WERI-Rb-1 (cell line): ENCODE data around the gene TTC34.

Experiments
- DNase-seq: peaks from one replicate; pipeline ENCODE4 v3.0.0-alpha.2; 2020
- H3K27ac ChIP-seq: fragments of 250-450 bp; sonication (Bioruptor Pico); 2 replicates; pipeline ENCODE4 v1.5.1; 2020; ENCODE audit warnings: mild to moderate bottlenecking, moderate library complexity
- H3K27me3 ChIP-seq: fragments of 250-450 bp; sonication (Bioruptor Pico); 2 replicates; pipeline ENCODE4 v1.5.1; 2021; ENCODE audit warnings: mild to moderate bottlenecking, low read depth, moderate library complexity; ENCODE audit not compliant: insufficient read depth, severe bottlenecking
- H3K36me3 ChIP-seq: fragments of 250-450 bp; sonication (Bioruptor Pico); 2 replicates; pipeline ENCODE4 v1.5.1; 2020; ENCODE audit warnings: mild to moderate bottlenecking, moderate library complexity
- H3K4me3 ChIP-seq: 2 replicates; pipeline ENCODE4 v1.5.1; 2011; ENCODE audit warnings: low read depth, mild to moderate bottlenecking, control low read depth, low read length
- H3K9me3 ChIP-seq: fragments of 250-450 bp; sonication (Bioruptor Pico); 2 replicates; pipeline ENCODE4 v1.5.1; 2021; ENCODE audit warnings: mild to moderate bottlenecking, moderate library complexity; ENCODE audit not compliant: severe bottlenecking
- TF ChIP-seq, protein P1 (sequence below): IDR thresholded peaks from 2 replicates; pipeline ENCODE4 v1.5.1; 2011; ENCODE audit warnings: low read depth, mild to moderate bottlenecking, control low read depth, inconsistent platforms, low read length

TTC34 gene

GRCh38 chr1:2592672-2593071 is 208.8 kb downstream of the TTC34 start:
- Histone ChIP-seq H3K9me3 (no peaks in the 10 kb centered on the region), H3K27ac (no peak overlapping the region), H3K36me3 (no peaks in the 10 kb centered on the region), H3K4me3 (no peak overlapping the region), H3K27me3 (peaks cover 44% of the 10 kb centered on the region)
- TF ChIP-seq, protein P1, sequence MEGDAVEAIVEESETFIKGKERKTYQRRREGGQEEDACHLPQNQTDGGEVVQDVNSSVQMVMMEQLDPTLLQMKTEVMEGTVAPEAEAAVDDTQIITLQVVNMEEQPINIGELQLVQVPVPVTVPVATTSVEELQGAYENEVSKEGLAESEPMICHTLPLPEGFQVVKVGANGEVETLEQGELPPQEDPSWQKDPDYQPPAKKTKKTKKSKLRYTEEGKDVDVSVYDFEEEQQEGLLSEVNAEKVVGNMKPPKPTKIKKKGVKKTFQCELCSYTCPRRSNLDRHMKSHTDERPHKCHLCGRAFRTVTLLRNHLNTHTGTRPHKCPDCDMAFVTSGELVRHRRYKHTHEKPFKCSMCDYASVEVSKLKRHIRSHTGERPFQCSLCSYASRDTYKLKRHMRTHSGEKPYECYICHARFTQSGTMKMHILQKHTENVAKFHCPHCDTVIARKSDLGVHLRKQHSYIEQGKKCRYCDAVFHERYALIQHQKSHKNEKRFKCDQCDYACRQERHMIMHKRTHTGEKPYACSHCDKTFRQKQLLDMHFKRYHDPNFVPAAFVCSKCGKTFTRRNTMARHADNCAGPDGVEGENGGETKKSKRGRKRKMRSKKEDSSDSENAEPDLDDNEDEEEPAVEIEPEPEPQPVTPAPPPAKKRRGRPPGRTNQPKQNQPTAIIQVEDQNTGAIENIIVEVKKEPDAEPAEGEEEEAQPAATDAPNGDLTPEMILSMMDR: no peak
- DNase-seq: no peak

GRCh38 chr1:2591581-2592261 is 209.8 kb downstream of the TTC34 start:
- Histone ChIP-seq H3K36me3 (no peaks in the 10 kb centered on the region), H3K27ac (no peak overlapping the region), H3K4me3 (no peak overlapping the region), H3K9me3 (no peaks in the 10 kb centered on the region), H3K27me3 (peaks cover 34% of the 10 kb centered on the region)
- TF ChIP-seq, protein P1: no peak
- DNase-seq: no peak

DNA sequence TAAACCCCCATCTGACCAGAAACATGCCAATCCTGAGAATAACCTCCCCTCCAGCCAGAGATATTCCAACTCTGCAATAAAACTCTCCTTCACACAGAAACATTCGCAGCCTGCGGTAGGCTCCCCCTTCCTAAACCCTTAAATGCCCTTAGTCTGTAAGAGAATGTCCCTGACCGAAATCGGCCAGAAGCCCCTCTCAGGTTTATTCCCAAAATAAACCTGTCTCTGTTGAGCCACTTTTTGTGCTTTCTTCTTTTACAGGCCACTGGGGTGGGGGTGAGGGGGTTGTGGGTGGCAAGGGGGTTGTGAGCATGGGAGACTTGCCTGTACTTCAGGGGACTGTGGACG is 210.3 kb downstream of the TTC34 start:
- H3K9me3 ChIP-seq: no peaks in the 10 kb centered on the region
- H3K4me3 ChIP-seq: no peak overlapping the region
- TF ChIP-seq, protein P1: no peak
- peaks cover 31% of the 10 kb centered on the region for H3K27me3 ChIP-seq
- no peak for DNase-seq
- no peaks in the 10 kb centered on the region for H3K36me3 ChIP-seq
- H3K27ac ChIP-seq: no peak overlapping the region

DNA sequence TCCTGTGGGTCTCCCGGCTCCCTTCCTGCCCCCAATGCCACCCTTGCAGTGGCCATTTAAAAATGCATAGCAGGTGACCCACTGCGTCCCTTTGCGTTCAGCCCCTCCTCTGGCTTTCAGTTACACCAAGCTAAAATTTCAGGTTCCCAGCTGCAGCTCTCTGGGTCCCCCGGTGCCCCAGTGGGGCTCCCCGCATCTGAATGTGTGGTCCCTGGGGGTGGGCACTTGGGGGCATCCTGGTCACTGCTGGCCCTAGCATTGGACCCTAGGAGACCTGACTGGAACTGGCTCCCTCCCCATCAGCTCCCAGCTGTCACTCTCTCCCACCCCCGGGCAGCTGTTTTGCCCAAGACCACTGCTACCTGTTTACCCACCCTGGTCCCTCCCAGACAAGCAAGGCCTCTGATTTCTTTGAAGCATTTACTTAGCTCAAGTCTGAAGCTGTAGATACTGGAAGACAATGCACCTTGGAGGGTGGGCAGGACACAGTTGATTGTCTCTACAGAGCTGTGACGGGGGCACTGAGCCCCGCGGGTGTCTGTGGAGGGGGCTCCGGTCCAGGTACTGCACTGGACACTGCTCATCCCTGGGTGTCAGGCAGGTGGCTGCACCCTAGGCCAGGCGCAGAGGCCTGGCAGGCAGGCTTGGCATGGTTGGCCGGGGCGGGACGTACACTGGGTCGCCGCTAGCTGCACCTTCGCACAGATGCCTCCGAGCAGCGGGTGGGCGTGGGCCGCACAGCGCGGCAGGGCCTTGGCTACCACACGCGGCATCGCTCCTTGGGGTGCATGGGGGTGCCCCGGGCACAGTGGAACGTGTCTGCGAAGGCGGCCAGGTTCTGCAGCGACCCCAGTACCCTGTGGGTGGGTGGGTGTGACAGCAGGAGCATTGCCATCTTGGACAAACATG is 211.0 kb downstream of the TTC34 start:
- H3K27me3 ChIP-seq: peaks cover 27% of the 10 kb centered on the region
- no peak overlapping the region for H3K27ac ChIP-seq
- no peaks in the 10 kb centered on the region for H3K9me3 ChIP-seq
- DNase-seq: no peak
- no peaks in the 10 kb centered on the region for H3K36me3 ChIP-seq
- TF ChIP-seq, protein P1: no peak
- H3K4me3 ChIP-seq: no peak overlapping the region

DNA sequence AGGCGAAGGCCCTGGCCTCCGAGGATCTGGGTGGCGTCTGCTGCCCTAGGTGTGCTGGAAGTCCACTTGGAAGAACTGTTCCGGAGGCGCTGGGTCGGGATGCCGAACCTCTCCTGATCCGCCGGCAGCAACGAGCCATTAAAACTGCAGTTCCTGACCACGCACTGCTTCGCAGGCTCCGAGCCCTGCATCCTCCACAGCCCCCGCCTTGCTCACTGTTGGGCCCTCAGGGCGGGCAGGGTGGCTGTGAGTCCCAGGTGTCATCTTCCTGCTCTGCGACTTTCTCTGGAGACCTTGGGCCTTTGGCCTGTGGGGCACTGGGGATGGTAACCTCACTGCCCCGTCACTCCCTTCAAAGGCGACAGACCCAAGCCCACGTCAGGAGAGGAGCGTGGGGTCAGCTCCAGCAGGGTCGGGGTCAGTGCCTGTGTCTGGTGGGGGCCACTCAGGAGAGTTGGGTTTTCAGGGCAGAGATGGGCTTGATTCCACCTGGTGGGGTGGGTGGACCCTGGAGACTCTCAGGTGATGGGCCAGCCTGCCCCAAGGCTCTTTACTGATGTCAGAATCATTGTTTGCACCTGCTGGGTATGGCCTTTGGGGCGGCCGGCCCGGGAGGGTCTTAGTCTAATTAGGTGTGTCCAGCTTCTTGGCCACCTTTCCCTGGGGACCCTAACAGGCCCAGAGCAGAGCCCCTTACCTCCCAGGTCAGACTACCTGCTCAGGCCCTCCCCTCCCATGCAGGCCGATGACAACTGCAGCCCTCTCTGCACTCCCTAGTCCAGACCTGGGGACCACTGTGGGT is 211.9 kb downstream of the TTC34 start:
- no peaks in the 10 kb centered on the region for H3K9me3 ChIP-seq
- H3K4me3 ChIP-seq: no peak overlapping the region
- TF ChIP-seq, protein P1: no peak
- H3K27ac ChIP-seq: no peak overlapping the region
- H3K36me3 ChIP-seq: no peaks in the 10 kb centered on the region
- peaks cover 20% of the 10 kb centered on the region for H3K27me3 ChIP-seq
- no peak for DNase-seq
